IPS DF 6.9 (cell line): ENCODE measurements around the gene C1orf210.

Experiments
- DNase-seq: peaks from one replicate; pipeline ENCODE4 v3.0.0-alpha.2; 2013; ENCODE audit warnings: low read depth, low spot score
- H3K27ac ChIP-seq: one replicate; pipeline ENCODE4 v1.5.1; 2013; ENCODE audit warnings: low read length, control low read depth
- H3K27me3 ChIP-seq: 2 replicates; pipeline ENCODE4 v1.6.1; 2013; ENCODE audit warnings: mild to moderate bottlenecking, low read length; ENCODE audit not compliant: control insufficient read depth, insufficient read depth
- H3K36me3 ChIP-seq: 2 replicates; pipeline ENCODE4 v1.6.1; 2013; ENCODE audit warnings: low read length; ENCODE audit not compliant: control insufficient read depth, insufficient read depth
- H3K4me1 ChIP-seq: 2 replicates; pipeline ENCODE4 v1.6.1; 2013; ENCODE audit warnings: low read length; ENCODE audit not compliant: control insufficient read depth, insufficient read depth
- H3K4me3 ChIP-seq: 2 replicates; pipeline ENCODE4 v1.5.1; 2013; ENCODE audit warnings: mild to moderate bottlenecking, low read length
- H3K9me3 ChIP-seq: 2 replicates; pipeline ENCODE4 v1.6.1; 2013; ENCODE audit warnings: low read length, inconsistent platforms; ENCODE audit not compliant: control insufficient read depth, insufficient read depth
- WGBS: extraction: QIAGEN DNeasy Blood & Tissue Kit; methylation state at CpG from one replicate; pipeline ENCODE4 v1.1.7; 2013; ENCODE audit warnings: mixed read lengths, missing lambda C conversion rate; ENCODE audit not compliant: insufficient read length, insufficient coverage; 5-methylcytosine and 5-hydroxymethylcytosine counted together

C1orf210 gene

GRCh38 chr1:43304771-43305300 is 19.5 kb upstream of the C1orf210 start:
- Histone ChIP-seq H3K4me1 (no peaks in the 10 kb centered on the region), H3K27ac (no peak overlapping the region), H3K36me3 (no peaks in the 10 kb centered on the region), H3K27me3 (no peaks in the 10 kb centered on the region), H3K9me3 (no peaks in the 10 kb centered on the region), H3K4me3 (no peak overlapping the region)
- no CpG with 5 or more reads among the region's 46 CpGs for WGBS
- DNase-seq, result no peak

GRCh38 chr1:43304314-43304681 is 18.9 kb upstream of the C1orf210 start:
- H3K36me3 ChIP-seq, result no peaks in the 10 kb centered on the region
- DNase-seq, result no peak
- no peak overlapping the region for H3K4me3 ChIP-seq
- no peaks in the 10 kb centered on the region for H3K27me3 ChIP-seq
- H3K9me3 ChIP-seq, result no peaks in the 10 kb centered on the region
- H3K4me1 ChIP-seq, result 0 out of 2 replicates have a peak, but pooled peaks cover 1% of the 10 kb centered on the region
- no peak overlapping the region for H3K27ac ChIP-seq
- whole genome bisulfite sequencing, result no CpG with 5 or more reads among the region's 8 CpGs

- WGBS, result no CpG with 5 or more reads among the region's 8 CpGs
- no peak for DNase-seq
- Histone ChIP-seq H3K4me3 (no peak overlapping the region), H3K4me1 (0 out of 2 replicates have a peak, but pooled peaks cover 1% of the 10 kb centered on the region), H3K27ac (no peak overlapping the region), H3K36me3 (no peaks in the 10 kb centered on the region), H3K9me3 (no peaks in the 10 kb centered on the region), H3K27me3 (no peaks in the 10 kb centered on the region)
Observed at GRCh38 chr1:43303471-43304313, 18.3 kb upstream of the C1orf210 start.

- no peak for DNase-seq
- H3K9me3 ChIP-seq, result no peaks in the 10 kb centered on the region
- H3K27me3 ChIP-seq, result no peaks in the 10 kb centered on the region
- no peak overlapping the region for H3K4me3 ChIP-seq
- H3K27ac ChIP-seq, result no peak overlapping the region
- WGBS, result no CpG with 5 or more reads among the region's 7 CpGs
- H3K36me3 ChIP-seq, result no peaks in the 10 kb centered on the region
- H3K4me1 ChIP-seq, result 0 out of 2 replicates have a peak, but pooled peaks cover 1% of the 10 kb centered on the region
Observed at GRCh38 chr1:43302721-43303470, 17.5 kb upstream of the C1orf210 start.

- H3K27me3 ChIP-seq, result no peaks in the 10 kb centered on the region
- no CpG with 5 or more reads among the region's 1 CpG for WGBS
- no peak for DNase-seq
- H3K4me1 ChIP-seq, result 0 out of 2 replicates have a peak, but pooled peaks cover 2% of the 10 kb centered on the region
- H3K4me3 ChIP-seq, result no peak overlapping the region
- H3K36me3 ChIP-seq, result no peaks in the 10 kb centered on the region
- H3K9me3 ChIP-seq, result no peaks in the 10 kb centered on the region
- no peak overlapping the region for H3K27ac ChIP-seq
Observed at GRCh38 chr1:43302201-43302600, 16.8 kb upstream of the C1orf210 start.

GRCh38 chr1:43300378-43301094 is 15.2 kb upstream of the C1orf210 start, which contains the start of gene TIE1:
TSS of gene TIE1 (plus strand) at chr1:43300982. CDS start at chr1:43301072, 90 bp downstream.
- H3K4me1 ChIP-seq, result 0 out of 2 replicates have a peak, but pooled peaks cover 3% of the 10 kb centered on the region
- H3K4me3 ChIP-seq, result no peak within 1 kb of the TSS
- H3K27me3 ChIP-seq, result no peaks in the 10 kb centered on the region
- H3K9me3 ChIP-seq, result no peaks in the 10 kb centered on the region
- DNase-seq, result no peak
- no CpG with 5 or more reads among the region's 10 CpGs for WGBS
- H3K36me3 ChIP-seq, result no peaks in the 10 kb centered on the region
- H3K27ac ChIP-seq, result no peak within 1 kb of the TSS

- H3K4me1 ChIP-seq, result peaks cover 5% of the 10 kb centered on the region; the same call in 1 of the 2 replicates
Observed at GRCh38 chr1:43299101-43299500, 13.7 kb upstream of the C1orf210 start.

GRCh38 chr1:43298055-43298454 is 12.7 kb upstream of the C1orf210 start:
- H3K4me3 ChIP-seq, result no peak overlapping the region

More at GRCh38 chr1:43299101-43299500, 13.7 kb upstream of the C1orf210 start:
- Histone ChIP-seq H3K9me3 (no peaks in the 10 kb centered on the region), H3K4me3 (no peak overlapping the region), H3K27ac (no peak overlapping the region), H3K36me3 (no peaks in the 10 kb centered on the region), H3K27me3 (no peaks in the 10 kb centered on the region)
- no peak for DNase-seq

GRCh38 chr1:43296207-43296606 is 10.8 kb upstream of the C1orf210 start:
- no peaks in the 10 kb centered on the region for H3K36me3 ChIP-seq
- no peaks in the 10 kb centered on the region for H3K27me3 ChIP-seq
- no peaks in the 10 kb centered on the region for H3K9me3 ChIP-seq
- H3K4me3 ChIP-seq, result no peak overlapping the region
- peaks cover 6% of the 10 kb centered on the region; the same call in 1 of the 2 replicates for H3K4me1 ChIP-seq
- H3K27ac ChIP-seq, result no peak overlapping the region
- no CpG with 5 or more reads among the region's 1 CpG for WGBS
- no peak for DNase-seq

More at GRCh38 chr1:43298055-43298454, 12.7 kb upstream of the C1orf210 start:
- no CpG with 5 or more reads among the region's 1 CpG for WGBS
- DNase-seq, result no peak
- H3K36me3 ChIP-seq, result no peaks in the 10 kb centered on the region
- no peaks in the 10 kb centered on the region for H3K9me3 ChIP-seq
- no peaks in the 10 kb centered on the region for H3K27me3 ChIP-seq
- H3K4me1 ChIP-seq, result peaks cover 6% of the 10 kb centered on the region; the same call in 1 of the 2 replicates
- no peak overlapping the region for H3K27ac ChIP-seq

- Histone ChIP-seq H3K36me3 (no peaks in the 10 kb centered on the region), H3K27ac (no peak overlapping the region), H3K4me1 (peaks cover 6% of the 10 kb centered on the region; the same call in 1 of the 2 replicates), H3K9me3 (no peaks in the 10 kb centered on the region), H3K4me3 (no peak overlapping the region), H3K27me3 (no peaks in the 10 kb centered on the region)
- no CpG with 5 or more reads among the region's 8 CpGs for WGBS
- no peak for DNase-seq
Observed at GRCh38 chr1:43294761-43295160, 9.4 kb upstream of the C1orf210 start.
